Esophagus muscularis mucosa (tissue), 3 donors: ENCODE results near the gene SLC35D3.

Experiments used
- CTCF ChIP-seq, 3 experiments: fragments of 200-600 bp in 2 of 3; fragments of 450-650 bp in 1 of 3; sonication (generic) in 2 of 3; IDR thresholded peaks; one replicate each; pipeline ENCODE4 v1.5.1; 2017 to 2019; ENCODE audit warnings: antibody characterized with exemption in 3 of 3, mild to moderate bottlenecking in 2 of 3, moderate library complexity in 1 of 3
- POLR2A ChIP-seq: fragments of 450-650 bp; IDR thresholded peaks from one replicate; pipeline ENCODE4 v1.6.1; 2017; ENCODE audit warnings: antibody characterized with exemption, moderate library complexity, mild to moderate bottlenecking, low read depth
- POLR2AphosphoS5 ChIP-seq, 2 donors: sonication (generic); formaldehyde crosslinking; IDR thresholded peaks; one replicate each; pipeline ENCODE4 v1.6.1; 2017; ENCODE audit warnings: antibody characterized with exemption in 2 of 2

- TF ChIP-seq CTCF (IDR thresholded peaks at IDR 0.05): no peak
- TF ChIP-seq POLR2A: no peak
- no peak for TF ChIP-seq POLR2AphosphoS5 (IDR thresholded peaks at IDR 0.05)
These were observed 39.7 kb downstream of the SLC35D3 start for GRCh38 chr6:136961848-136962247.
